BLaER1 treated with 17β-estradiol and CSF1 and Interleukin-3, amounts not matched to agents 10 nM and 100 nM (cell line): Measurements from ENCODE around the gene TENM4.

Experiments used
- H3K27ac ChIP-seq, 11 experiments: shearing (Covaris generic); formaldehyde crosslinking; 2 replicates each; pipeline ENCODE4 v1.8.1; 2022
- H3K27me3 ChIP-seq, 11 experiments: shearing (Covaris generic); formaldehyde crosslinking; 2 replicates each; pipeline ENCODE4 v1.8.1; 2022
- H3K36me3 ChIP-seq, 11 experiments: shearing (Covaris generic); formaldehyde crosslinking; 2 replicates each; pipeline ENCODE4 v1.8.1; 2022
- H3K4me1 ChIP-seq, 10 experiments: shearing (Covaris generic); formaldehyde crosslinking; 2 replicates each; pipeline ENCODE4 v1.8.1; 2022
- H3K4me2 ChIP-seq, 11 experiments: shearing (Covaris generic); formaldehyde crosslinking; 2 replicates each; pipeline ENCODE4 v1.8.1; 2022
- H3K4me3 ChIP-seq, 10 experiments: shearing (Covaris generic); formaldehyde crosslinking; 2 replicates each; pipeline ENCODE4 v1.8.1; 2022
- H3K9ac ChIP-seq, 11 experiments: shearing (Covaris generic); formaldehyde crosslinking; 2 replicates each; pipeline ENCODE4 v1.8.1; 2022
- H3K9me3 ChIP-seq, 11 experiments: shearing (Covaris generic); formaldehyde crosslinking; replicated peaks in 1 of 11; 2 replicates each; pipeline ENCODE4 v1.8.1; 2022
- H4K20me1 ChIP-seq, 11 experiments: shearing (Covaris generic); formaldehyde crosslinking; 2 replicates each; pipeline ENCODE4 v1.8.1; 2022
- Cebpa-rat ChIP-seq, 11 experiments: shearing (Covaris generic); IDR thresholded peaks; 2 replicates each; pipeline ENCODE4 v1.8.1; 2022

Gene TENM4

GRCh38 chr11:79035881-79036280, 404.9 kb downstream of the TENM4 start:
- TF ChIP-seq Cebpa-rat (IDR thresholded peaks at IDR 0.05), result no peak
- H3K4me3 ChIP-seq, result no peak overlapping the region
- no peak overlapping the region for H3K27ac ChIP-seq
- no peak overlapping the region for H3K9ac ChIP-seq
- H3K4me1 ChIP-seq, result no peaks in the 10 kb centered on the region
- H3K4me2 ChIP-seq, result no peak overlapping the region
- no peaks in the 10 kb centered on the region for H3K9me3 ChIP-seq
- no peaks in the 10 kb centered on the region for H3K36me3 ChIP-seq
- H3K27me3 ChIP-seq, result peaks cover 0 to 100% (median 0%) of the 10 kb centered on the region in 11 experiments; a peak in 9 of 22 replicates
- peaks cover 0 to 55% (median 0%) of the 10 kb centered on the region in 11 experiments; a peak in 6 of 22 replicates for H4K20me1 ChIP-seq

GRCh38 chr11:79033833-79034232, 407.0 kb downstream of the TENM4 start:
- no peaks in the 10 kb centered on the region for H3K9me3 ChIP-seq
- H3K27me3 ChIP-seq, result peaks cover 0 to 100% (median 0%) of the 10 kb centered on the region in 11 experiments; a peak in 10 of 22 replicates
- no peak overlapping the region for H3K4me3 ChIP-seq
- no peak overlapping the region for H3K27ac ChIP-seq
- H3K4me1 ChIP-seq, result no peaks in the 10 kb centered on the region; a peak in 1 of 20 replicates
- peaks cover 0 to 67% (median 0%) of the 10 kb centered on the region in 11 experiments; a peak in 9 of 22 replicates for H4K20me1 ChIP-seq
- TF ChIP-seq Cebpa-rat (IDR thresholded peaks at IDR 0.05), result no peak
- no peak overlapping the region for H3K9ac ChIP-seq
- H3K4me2 ChIP-seq, result no peak overlapping the region
- no peaks in the 10 kb centered on the region for H3K36me3 ChIP-seq

- TF ChIP-seq Cebpa-rat (IDR thresholded peaks at IDR 0.05), result no peak
- no peak overlapping the region for H3K4me2 ChIP-seq
- no peaks in the 10 kb centered on the region; a peak in 1 of 22 replicates for H3K36me3 ChIP-seq
- H3K4me3 ChIP-seq, result no peak overlapping the region
- no peak overlapping the region for H3K27ac ChIP-seq
- peaks cover 0 to 100% (median 16%) of the 10 kb centered on the region in 11 experiments; a peak in 12 of 22 replicates for H3K27me3 ChIP-seq
- peaks cover 19 to 30% (median 24%) of the 10 kb centered on the region in 10 experiments for H3K4me1 ChIP-seq
- no peak overlapping the region for H3K9ac ChIP-seq
- H3K9me3 ChIP-seq, result no peaks in the 10 kb centered on the region
- H4K20me1 ChIP-seq, result peaks cover 0 to 85% (median 24%) of the 10 kb centered on the region in 11 experiments; a peak in 16 of 22 replicates
Measured at GRCh38 chr11:79030448-79030847, 410.4 kb downstream of the TENM4 start.

GRCh38 chr11:79028225-79028624, 412.6 kb downstream of the TENM4 start:
- Histone ChIP-seq H3K9ac (no peak overlapping the region), H3K36me3 (no peaks in the 10 kb centered on the region; a peak in 1 of 22 replicates), H3K4me1 (peaks cover 19 to 30% (median 24%) of the 10 kb centered on the region in 10 experiments), H3K4me3 (no peak overlapping the region), H4K20me1 (peaks cover 0 to 81% (median 24%) of the 10 kb centered on the region in 11 experiments; a peak in 16 of 22 replicates), H3K27me3 (peaks cover 0 to 100% (median 20%) of the 10 kb centered on the region in 11 experiments; a peak in 12 of 22 replicates), H3K27ac (no peak overlapping the region), H3K9me3 (no peaks in the 10 kb centered on the region), H3K4me2 (peak overlapping the region in 9 of 11 experiments; percentile 53 to 92 (median 75); a peak in 11 of 22 replicates)
- TF ChIP-seq Cebpa-rat (IDR thresholded peaks at IDR 0.05), result no peak

- H3K9ac ChIP-seq, result no peak overlapping the region
- peaks cover 19 to 30% (median 24%) of the 10 kb centered on the region in 10 experiments for H3K4me1 ChIP-seq
- no peak overlapping the region for H3K27ac ChIP-seq
- H3K4me2 ChIP-seq, result peak overlapping the region; percentile 53 to 92 (median 74)
- H3K36me3 ChIP-seq, result peaks cover 0 to 5% (median 0%) of the 10 kb centered on the region in 11 experiments; a peak in 1 of 22 replicates
- no peak for TF ChIP-seq Cebpa-rat (IDR thresholded peaks at IDR 0.05)
- peaks cover 0 to 100% (median 20%) of the 10 kb centered on the region in 11 experiments; a peak in 12 of 22 replicates for H3K27me3 ChIP-seq
- H3K9me3 ChIP-seq, result no peaks in the 10 kb centered on the region
- H3K4me3 ChIP-seq, result no peak overlapping the region
- peaks cover 0 to 74% (median 24%) of the 10 kb centered on the region in 11 experiments; a peak in 16 of 22 replicates for H4K20me1 ChIP-seq
Measured at GRCh38 chr11:79026803-79027445, 413.9 kb downstream of the TENM4 start.

- H3K9me3 ChIP-seq, result no peaks in the 10 kb centered on the region
- peaks cover 0 to 63% (median 24%) of the 10 kb centered on the region in 11 experiments; a peak in 16 of 22 replicates for H4K20me1 ChIP-seq
- peaks cover 19 to 30% (median 24%) of the 10 kb centered on the region in 10 experiments for H3K4me1 ChIP-seq
- H3K9ac ChIP-seq, result no peak overlapping the region
- H3K4me2 ChIP-seq, result peak overlapping the region in 3 of 11 experiments; percentile 74 to 92 (median 80); a peak in 4 of 22 replicates
- H3K27me3 ChIP-seq, result peaks cover 0 to 100% (median 20%) of the 10 kb centered on the region in 11 experiments; a peak in 12 of 22 replicates
- peaks cover 0 to 8% (median 0%) of the 10 kb centered on the region in 11 experiments; a peak in 1 of 22 replicates for H3K36me3 ChIP-seq
- H3K4me3 ChIP-seq, result no peak overlapping the region
- no peak overlapping the region for H3K27ac ChIP-seq
- no peak for TF ChIP-seq Cebpa-rat (IDR thresholded peaks at IDR 0.05)
Measured at GRCh38 chr11:79025622-79026021, 415.2 kb downstream of the TENM4 start.

GRCh38 chr11:79025097-79025496, 415.7 kb downstream of the TENM4 start:
- Histone ChIP-seq H3K9me3 (no peaks in the 10 kb centered on the region), H3K4me2 (no peak overlapping the region), H4K20me1 (peaks cover 0 to 58% (median 24%) of the 10 kb centered on the region in 11 experiments; a peak in 16 of 22 replicates), H3K4me3 (no peak overlapping the region), H3K9ac (no peak overlapping the region), H3K27me3 (peaks cover 0 to 100% (median 20%) of the 10 kb centered on the region in 11 experiments; a peak in 12 of 22 replicates), H3K27ac (no peak overlapping the region), H3K36me3 (peaks cover 0 to 8% (median 0%) of the 10 kb centered on the region in 11 experiments; a peak in 1 of 22 replicates), H3K4me1 (peaks cover 19 to 30% (median 24%) of the 10 kb centered on the region in 10 experiments)
- no peak for TF ChIP-seq Cebpa-rat (IDR thresholded peaks at IDR 0.05)

- Histone ChIP-seq H3K4me1 (peaks cover 12 to 16% (median 14%) of the 10 kb centered on the region in 10 experiments), H3K9ac (no peak overlapping the region), H3K27ac (no peak overlapping the region), H4K20me1 (peaks cover 0 to 38% (median 14%) of the 10 kb centered on the region in 11 experiments; a peak in 16 of 22 replicates), H3K4me2 (no peak overlapping the region), H3K4me3 (no peak overlapping the region), H3K27me3 (peaks cover 0 to 100% (median 12%) of the 10 kb centered on the region in 11 experiments; a peak in 12 of 22 replicates), H3K9me3 (no peaks in the 10 kb centered on the region), H3K36me3 (peaks cover 0 to 8% (median 0%) of the 10 kb centered on the region in 11 experiments; a peak in 1 of 22 replicates)
- TF ChIP-seq Cebpa-rat (IDR thresholded peaks at IDR 0.05), result no peak
Measured at GRCh38 chr11:79022265-79022664, 418.6 kb downstream of the TENM4 start.

- no peak overlapping the region for H3K27ac ChIP-seq
- peaks cover 5 to 10% (median 7%) of the 10 kb centered on the region in 10 experiments for H3K4me1 ChIP-seq
Measured at GRCh38 chr11:79021601-79022000, 419.2 kb downstream of the TENM4 start.

More at GRCh38 chr11:79021601-79022000, 419.2 kb downstream of the TENM4 start:
- Histone ChIP-seq H3K4me2 (no peak overlapping the region), H3K4me3 (no peak overlapping the region), H4K20me1 (peaks cover 0 to 31% (median 8%) of the 10 kb centered on the region in 11 experiments; a peak in 12 of 22 replicates), H3K9ac (no peak overlapping the region), H3K36me3 (peaks cover 0 to 8% (median 0%) of the 10 kb centered on the region in 11 experiments; a peak in 1 of 22 replicates), H3K27me3 (peaks cover 0 to 100% (median 12%) of the 10 kb centered on the region in 11 experiments; a peak in 12 of 22 replicates), H3K9me3 (no peaks in the 10 kb centered on the region)
- TF ChIP-seq Cebpa-rat (IDR thresholded peaks at IDR 0.05), result no peak
